Measurements from ENCODE around the gene CPOX.

CPOX gene

GRCh38 chr3:98592345-98592935 lies 971 bp downstream of the CPOX start:
- no peaks in the 10 kb centered on the region for H3K27me3 ChIP-seq (replicated peaks; ENCODE audit: insufficient read depth, low read length)
- H3F3A ChIP-seq (ENCODE audit: insufficient read depth, low read length): no peaks in the 10 kb centered on the region
- no peaks in the 10 kb centered on the region for H3K9me2 ChIP-seq (replicated peaks; ENCODE audit: insufficient read depth, low read length)
- H3K36me3 ChIP-seq (replicated peaks; ENCODE audit: insufficient read depth, low read length): no peaks in the 10 kb centered on the region
- no peak for DNase-seq
- H3K9me3 ChIP-seq (replicated peaks; ENCODE audit: insufficient read depth, low read length): no peaks in the 10 kb centered on the region
- H4K20me1 ChIP-seq (ENCODE audit: insufficient read depth, low read length): no peaks in the 10 kb centered on the region
- H3K9ac ChIP-seq (ENCODE audit: low read length): peak overlapping the region; percentile 67
- peak overlapping the region; percentile 91 for H3K4me3 ChIP-seq (ENCODE audit: low read length)
- H3K27ac ChIP-seq (ENCODE audit: low read length): no peak overlapping the region
- H2AFZ ChIP-seq (ENCODE audit: low read length): peak overlapping the region; percentile 78
- TF ChIP-seq EZH2 (optimal IDR thresholded peaks at IDR 0.05; ENCODE audit: low read depth, low read length) (no peak), CTCF (IDR thresholded peaks at IDR 0.05; ENCODE audit: low read length) (no peak), EZH2phosphoT487 (IDR thresholded peaks at IDR 0.05; ENCODE audit: low read length) (no peak)
- peaks cover 12% of the 10 kb centered on the region for H3K79me2 ChIP-seq (ENCODE audit: low read length)
- H3K4me2 ChIP-seq (ENCODE audit: low read depth, low read length): peak overlapping the region; percentile 97
- H3K4me1 ChIP-seq (ENCODE audit: low read length): 0 out of 2 replicates have a peak, but pooled peaks cover 6% of the 10 kb centered on the region

DNA sequence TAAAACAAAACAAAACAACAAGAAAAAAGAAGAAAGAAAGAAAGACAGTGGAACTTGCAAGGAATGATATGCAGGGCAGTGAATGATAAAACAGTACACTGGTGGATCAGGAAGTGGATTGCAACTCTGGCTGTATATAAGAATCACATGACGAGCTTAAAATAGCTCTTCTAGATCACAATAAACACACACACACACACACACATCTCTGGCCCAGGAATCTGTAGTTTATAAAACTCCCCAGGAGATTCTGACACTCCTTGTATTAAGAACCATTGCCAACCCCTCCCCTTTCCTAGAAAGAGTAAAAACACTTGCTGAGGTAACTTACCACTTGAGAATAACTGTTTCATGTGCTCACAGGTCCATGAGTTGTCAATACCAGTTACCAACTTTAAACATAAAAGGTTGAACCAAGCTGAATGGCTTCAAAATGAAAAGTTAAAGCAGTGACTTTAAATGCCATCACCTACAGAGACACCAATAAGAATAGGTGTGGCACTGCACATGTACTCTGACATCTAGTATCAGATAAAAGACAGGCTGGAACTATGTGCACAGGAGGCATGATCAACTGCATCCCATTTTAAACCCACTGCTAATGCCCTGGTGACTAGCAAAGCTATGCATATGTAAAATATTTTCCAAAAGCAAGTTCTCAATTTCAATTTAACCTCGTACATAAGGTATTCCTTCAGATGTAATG lies 3.9 kb downstream of the CPOX start:
- H3K4me2 ChIP-seq (ENCODE audit: low read depth, low read length): no peak overlapping the region
- no peaks in the 10 kb centered on the region for H3K9me3 ChIP-seq (replicated peaks; ENCODE audit: insufficient read depth, low read length)
- TF ChIP-seq EZH2 (optimal IDR thresholded peaks at IDR 0.05; ENCODE audit: low read depth, low read length): no peak
- TF ChIP-seq CTCF (IDR thresholded peaks at IDR 0.05; ENCODE audit: low read length): no peak
- no peak for TF ChIP-seq EZH2phosphoT487 (IDR thresholded peaks at IDR 0.05; ENCODE audit: low read length)
- no peak for DNase-seq
- no peak overlapping the region for H2AFZ ChIP-seq (ENCODE audit: low read length)
- H3K27ac ChIP-seq (ENCODE audit: low read length): no peak overlapping the region
- H3K4me1 ChIP-seq (ENCODE audit: low read length): 0 out of 2 replicates have a peak, but pooled peaks cover 6% of the 10 kb centered on the region
- no peak overlapping the region for H3K9ac ChIP-seq (ENCODE audit: low read length)
- peaks cover 12% of the 10 kb centered on the region for H3K79me2 ChIP-seq (ENCODE audit: low read length)
- no peaks in the 10 kb centered on the region for H3K27me3 ChIP-seq (replicated peaks; ENCODE audit: insufficient read depth, low read length)
- H3K9me2 ChIP-seq (replicated peaks; ENCODE audit: insufficient read depth, low read length): no peaks in the 10 kb centered on the region
- H3K36me3 ChIP-seq (replicated peaks; ENCODE audit: insufficient read depth, low read length): no peaks in the 10 kb centered on the region; the same call in 1 of the 2 replicates
- no peaks in the 10 kb centered on the region for H3F3A ChIP-seq (ENCODE audit: insufficient read depth, low read length)
- H4K20me1 ChIP-seq (ENCODE audit: insufficient read depth, low read length): no peaks in the 10 kb centered on the region
- H3K4me3 ChIP-seq (ENCODE audit: low read length): no peak overlapping the region

DNA sequence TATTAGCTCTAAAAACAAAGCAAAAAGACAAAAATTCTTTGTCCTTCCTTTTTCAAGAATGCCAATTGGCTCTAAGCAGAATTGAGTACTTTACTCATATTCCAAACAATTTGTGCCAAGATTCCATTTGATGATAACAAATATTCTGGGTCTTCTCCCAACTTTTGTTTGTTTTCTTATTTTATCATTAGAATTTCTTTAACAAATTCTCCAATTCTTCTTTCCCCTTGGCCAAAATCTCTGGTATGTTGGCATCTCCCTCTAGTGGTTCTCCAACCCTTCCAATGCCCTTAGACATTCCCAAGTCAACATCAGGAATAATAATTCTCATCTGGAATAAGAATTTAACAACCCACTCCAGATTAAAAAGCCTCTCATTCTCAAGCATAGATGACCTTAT lies 5.3 kb downstream of the CPOX start:
- H4K20me1 ChIP-seq (ENCODE audit: insufficient read depth, low read length): no peaks in the 10 kb centered on the region
- H3K27ac ChIP-seq (ENCODE audit: low read length): no peak overlapping the region
- no peak overlapping the region for H3K9ac ChIP-seq (ENCODE audit: low read length)
- no peak overlapping the region for H2AFZ ChIP-seq (ENCODE audit: low read length)
- H3K4me2 ChIP-seq (ENCODE audit: low read depth, low read length): no peak overlapping the region
- 0 out of 2 replicates have a peak, but pooled peaks cover 6% of the 10 kb centered on the region for H3K4me1 ChIP-seq (ENCODE audit: low read length)
- TF ChIP-seq EZH2phosphoT487 (IDR thresholded peaks at IDR 0.05; ENCODE audit: low read length) (no peak), EZH2 (optimal IDR thresholded peaks at IDR 0.05; ENCODE audit: low read depth, low read length) (no peak), CTCF (IDR thresholded peaks at IDR 0.05; ENCODE audit: low read length) (no peak)
- peaks cover 12% of the 10 kb centered on the region for H3K79me2 ChIP-seq (ENCODE audit: low read length)
- H3K27me3 ChIP-seq (replicated peaks; ENCODE audit: insufficient read depth, low read length): no peaks in the 10 kb centered on the region
- H3K4me3 ChIP-seq (ENCODE audit: low read length): no peak overlapping the region
- no peaks in the 10 kb centered on the region for H3F3A ChIP-seq (ENCODE audit: insufficient read depth, low read length)
- H3K9me3 ChIP-seq (replicated peaks; ENCODE audit: insufficient read depth, low read length): no peaks in the 10 kb centered on the region
- H3K9me2 ChIP-seq (replicated peaks; ENCODE audit: insufficient read depth, low read length): no peaks in the 10 kb centered on the region
- DNase-seq: no peak
- H3K36me3 ChIP-seq (replicated peaks; ENCODE audit: insufficient read depth, low read length): no peaks in the 10 kb centered on the region; the same call in 1 of the 2 replicates
